NOMO-1 treated with DMSO at 0.1 percent for 48 hours (cell line): ENCODE measurements around the gene KIF5C.

Source experiments
- DNase-seq: peaks from one replicate; lab custom pipeline; 2025; ENCODE audit not compliant: unreplicated experiment; lab: John Stamatoyannopoulos, UW

The KIF5C gene

DNA sequence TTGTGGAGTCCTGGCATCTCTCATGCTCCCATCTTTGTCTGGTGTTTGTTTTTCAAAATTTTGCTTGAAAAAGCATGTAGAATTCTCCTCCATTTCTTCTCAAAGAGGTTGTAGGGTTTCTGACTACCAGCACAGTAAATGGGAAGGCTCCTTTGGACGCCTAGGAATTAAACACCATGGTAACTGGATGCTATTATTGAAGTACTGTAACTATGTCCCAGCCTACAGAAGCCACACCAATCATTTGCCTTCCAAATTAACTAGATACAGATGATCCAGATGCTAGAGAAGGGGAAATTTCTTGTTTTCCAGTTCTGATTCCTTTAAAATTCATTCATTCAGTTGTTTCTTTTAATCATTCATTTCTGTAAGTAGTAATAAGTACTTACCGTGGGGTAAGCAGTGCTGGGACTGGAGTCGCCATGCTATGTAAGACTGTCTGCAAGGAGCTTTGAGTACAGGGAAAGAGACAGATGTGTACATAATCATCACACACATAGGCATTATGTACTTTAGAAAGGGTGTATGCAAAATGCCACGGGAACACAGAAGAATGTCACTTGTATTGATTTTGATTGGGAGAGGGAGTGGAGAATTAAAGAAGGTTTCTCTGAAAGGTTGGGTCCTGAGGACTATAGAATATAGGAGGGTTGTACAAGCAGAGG is 49.6 kb downstream of the KIF5C start:
- DNase-seq, result no peak

GRCh38 chr2:148926291-148926961 is 51.4 kb downstream of the KIF5C start:
- DNase-seq, result peak; percentile 75

DNA sequence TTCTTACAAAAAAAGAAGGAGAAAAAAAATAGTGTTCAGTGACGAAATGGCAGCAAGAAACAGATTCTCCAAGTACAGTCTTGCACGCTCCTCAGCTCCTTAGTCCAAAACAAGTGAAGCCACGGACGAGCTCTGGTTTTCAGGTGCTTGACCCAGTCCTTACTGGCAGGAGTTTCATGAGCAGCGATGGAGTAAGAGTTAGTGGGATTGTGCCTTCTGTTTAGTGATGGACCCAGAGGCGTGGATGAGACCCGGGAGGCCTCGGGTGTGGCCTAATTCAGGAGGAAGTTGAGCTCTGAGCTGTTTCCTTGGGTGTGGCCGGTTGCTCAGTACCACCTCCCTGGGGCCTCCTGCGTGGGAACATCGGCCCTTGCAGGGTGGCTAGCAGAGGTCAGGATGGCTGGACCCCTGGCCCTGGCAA is 52.0 kb downstream of the KIF5C start:
- DNase-seq, result peak; percentile 82

- no peak for DNase-seq
These were observed 53.4 kb downstream of the KIF5C start for GRCh38 chr2:148928395-148928794.

DNA sequence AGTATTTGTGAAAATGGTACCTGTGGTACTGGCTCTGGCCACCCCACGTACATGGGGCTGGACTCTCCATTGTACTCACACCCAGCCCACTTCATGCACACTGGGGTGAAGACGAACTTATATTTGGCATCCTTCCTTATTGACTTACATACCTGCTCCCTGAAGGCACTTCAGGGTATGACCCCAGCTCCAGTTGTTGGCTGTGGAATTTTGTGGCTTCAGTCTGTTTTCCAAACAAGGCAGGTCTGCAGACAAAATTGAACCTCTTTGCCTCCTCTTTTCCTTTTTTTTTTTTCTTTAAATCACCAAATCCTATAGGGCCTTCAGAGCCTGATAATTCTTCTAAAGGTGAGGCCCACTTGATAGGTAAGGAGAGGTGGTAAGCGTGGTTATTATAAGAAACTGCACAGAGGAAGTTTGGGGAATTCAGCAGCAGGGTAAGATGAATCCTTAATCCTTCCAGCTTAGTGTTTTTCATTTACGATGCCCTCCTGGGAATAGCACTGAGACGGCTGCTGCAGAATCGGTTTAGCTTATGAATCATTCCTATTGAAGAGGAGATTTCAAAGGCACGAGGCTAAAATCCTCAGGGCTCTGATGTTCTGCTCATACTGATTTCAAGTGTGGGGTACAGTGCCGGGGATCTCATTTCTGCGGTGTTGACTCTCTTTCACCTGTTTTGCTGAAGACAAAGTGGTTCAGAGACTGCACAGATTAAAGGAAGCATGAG is 55.2 kb downstream of the KIF5C start:
- DNase-seq, result no peak

DNA sequence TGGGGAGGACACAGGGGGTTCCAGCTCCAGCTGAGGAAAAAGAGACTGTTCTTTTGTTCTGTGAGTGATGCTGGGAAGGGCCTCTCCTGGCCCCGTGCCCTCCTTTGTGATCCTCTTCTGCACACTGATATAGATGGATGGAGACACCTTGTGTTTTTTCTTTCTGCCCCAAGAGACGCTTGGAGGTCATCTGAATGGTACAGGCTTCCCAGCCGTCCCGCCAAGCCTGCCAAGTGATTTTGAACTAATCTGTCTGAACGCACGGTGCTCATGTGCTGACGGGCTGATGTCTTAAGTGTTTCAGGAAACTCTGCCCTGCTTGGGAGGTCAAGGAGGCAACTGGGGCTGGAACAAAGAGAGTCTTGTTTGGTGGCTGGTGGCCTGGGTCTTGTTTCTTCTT is 57.5 kb downstream of the KIF5C start:
- no peak for DNase-seq

DNA sequence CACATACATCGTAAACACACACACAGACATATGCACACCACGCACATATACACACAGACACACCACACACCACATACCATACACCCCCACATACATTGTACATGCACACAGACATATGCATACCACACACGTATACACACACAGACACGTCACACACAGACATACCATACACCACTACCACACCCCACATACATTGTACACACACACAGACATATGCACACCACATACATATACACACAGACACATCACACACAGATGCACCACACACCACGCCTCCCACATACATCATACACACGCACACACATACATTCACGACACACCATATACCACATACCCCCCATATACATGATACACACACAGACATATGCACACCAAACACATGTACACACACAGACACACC is 58.4 kb downstream of the KIF5C start:
- DNase-seq, result no peak

- DNase-seq, result no peak
These were observed 60.8 kb downstream of the KIF5C start for GRCh38 chr2:148935791-148936190.

GRCh38 chr2:148936857-148937450 is 61.9 kb downstream of the KIF5C start:
- no peak for DNase-seq

DNA sequence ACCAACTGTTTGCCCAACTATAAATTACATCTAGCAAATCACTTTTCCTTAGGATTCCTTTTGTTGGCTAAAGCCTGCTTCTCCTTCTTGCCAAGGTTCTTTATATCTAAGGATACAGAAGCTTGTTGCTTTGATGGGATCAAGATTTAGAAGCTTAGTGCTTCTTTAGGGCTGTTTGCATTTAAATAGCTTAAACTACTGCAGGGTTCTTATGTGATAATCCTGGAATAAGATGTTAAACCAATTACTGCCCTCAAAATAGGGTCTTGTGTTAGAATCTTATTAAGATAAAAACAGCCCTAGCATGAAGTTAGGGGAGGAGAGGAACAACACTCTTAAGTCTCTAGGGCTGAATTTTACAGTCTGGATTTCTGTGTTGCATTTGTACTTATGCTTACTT is 64.2 kb downstream of the KIF5C start:
- DNase-seq, result no peak

DNA sequence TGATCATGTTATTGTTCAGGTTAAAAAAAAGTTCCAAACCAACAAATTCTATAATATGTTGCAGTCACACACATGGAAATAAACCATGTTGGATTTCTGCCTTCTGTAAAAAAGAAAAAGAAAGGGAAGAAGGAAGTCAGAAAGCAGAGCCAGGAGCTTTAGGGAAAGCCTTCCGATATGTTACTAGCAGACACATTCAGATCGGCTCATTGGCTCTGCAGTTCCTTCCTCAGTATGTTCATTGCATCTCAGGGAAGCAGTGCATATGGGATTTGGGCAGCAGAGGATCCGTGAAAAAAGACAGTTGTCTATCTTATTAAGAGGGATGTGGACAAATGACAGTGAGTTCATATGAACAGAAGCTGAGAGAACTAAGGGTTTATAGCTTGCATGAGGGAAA is 68.1 kb downstream of the KIF5C start:
- DNase-seq, result no peak

DNA sequence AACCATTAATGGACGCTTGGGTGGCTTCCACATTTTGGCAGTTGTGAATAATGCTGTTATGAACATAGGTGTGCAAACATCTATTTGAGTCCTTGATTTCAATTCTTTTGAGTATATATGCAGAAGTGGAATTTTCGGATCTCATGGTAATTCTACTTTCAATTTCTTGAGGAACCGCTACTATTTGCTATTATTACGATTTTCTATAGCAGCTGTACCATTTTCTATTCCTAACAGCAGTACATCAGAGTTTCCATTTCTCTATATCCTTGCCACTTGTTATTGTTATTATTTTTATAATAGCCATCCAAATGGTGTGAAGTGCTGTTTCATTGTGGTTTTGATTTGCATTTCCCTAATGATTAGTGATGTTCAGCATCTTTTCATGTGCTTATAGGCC is 69.5 kb downstream of the KIF5C start:
- no peak for DNase-seq

- no peak for DNase-seq
These were observed 72.3 kb downstream of the KIF5C start for GRCh38 chr2:148947299-148947698.

DNA sequence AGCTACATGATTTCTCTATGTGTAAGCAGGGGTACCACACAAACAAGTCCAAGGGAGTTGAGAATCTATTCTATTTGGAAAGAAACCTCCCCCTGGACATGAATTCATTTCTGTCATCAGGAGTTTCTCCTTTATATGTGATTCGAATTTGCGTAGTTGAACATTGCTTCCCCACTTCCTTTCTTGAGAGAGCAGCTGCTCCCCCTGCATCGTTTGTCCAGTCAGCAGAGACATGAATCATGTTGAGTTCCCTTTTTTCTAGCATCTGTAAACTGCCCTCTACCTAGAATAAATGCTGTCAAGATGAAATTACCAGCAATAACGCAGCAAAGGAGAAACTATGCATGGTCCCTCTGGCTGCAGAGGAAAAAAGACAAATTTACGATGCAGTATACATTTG is 73.8 kb downstream of the KIF5C start:
- peak; percentile 97 for DNase-seq

GRCh38 chr2:148949348-148949747 is 74.3 kb downstream of the KIF5C start:
- no peak for DNase-seq

DNA sequence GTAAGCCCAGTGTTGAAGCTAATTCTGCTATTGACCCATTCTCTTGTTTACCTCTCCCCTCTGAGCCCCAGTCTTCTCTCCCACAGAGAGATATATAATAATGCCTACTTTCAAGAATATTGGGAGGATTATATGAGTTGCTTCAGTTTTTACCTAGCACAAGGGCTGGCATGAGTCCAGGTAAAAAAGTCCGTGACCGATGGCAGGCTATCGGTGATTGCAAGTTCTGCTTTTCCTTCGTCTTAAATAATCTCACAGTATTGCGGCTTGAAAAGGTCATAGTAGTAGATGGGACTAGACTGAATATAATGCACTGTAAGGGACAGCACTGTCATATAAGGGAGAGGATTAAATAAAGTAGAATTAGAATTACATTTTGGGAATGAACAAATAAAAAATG is 77.6 kb downstream of the KIF5C start:
- DNase-seq, result peak; percentile 34

DNA sequence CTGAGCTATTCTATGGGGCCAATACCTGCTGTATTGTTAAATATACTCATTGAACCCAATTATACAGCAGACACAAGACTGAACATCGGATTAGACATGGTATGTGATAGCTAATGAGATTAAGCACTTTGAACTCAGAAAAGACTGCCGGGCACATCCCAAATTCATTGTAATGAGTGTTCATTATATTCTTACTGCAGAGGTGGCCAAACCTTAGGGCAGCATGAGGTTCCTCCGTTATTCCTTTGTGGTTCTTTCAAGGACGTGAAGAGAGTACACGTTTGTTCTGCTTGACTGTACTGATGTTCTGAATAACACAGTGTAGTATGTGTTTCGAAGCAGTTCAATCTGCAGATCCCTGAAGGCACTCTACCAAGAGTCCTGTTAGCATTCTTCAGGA is 78.4 kb downstream of the KIF5C start:
- no peak for DNase-seq

DNA sequence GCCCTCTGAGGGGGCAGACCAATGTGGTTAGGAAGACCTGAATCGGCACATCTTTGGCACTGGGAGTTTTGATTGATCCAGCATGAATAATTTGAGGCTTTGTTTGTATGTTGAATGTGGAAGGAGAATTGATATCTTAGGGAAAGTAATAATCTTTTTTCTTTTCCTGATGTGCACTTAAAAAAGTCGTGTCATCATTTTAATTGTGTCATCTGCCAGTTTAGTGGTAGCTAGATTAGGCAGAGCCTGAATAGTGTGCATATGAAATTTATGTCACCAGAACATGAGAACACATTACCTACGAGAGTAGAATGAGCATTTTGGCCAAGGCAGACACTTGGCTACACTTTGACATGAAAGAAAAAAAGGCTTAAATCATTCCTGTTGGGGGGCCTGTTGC is 79.5 kb downstream of the KIF5C start:
- no peak for DNase-seq

DNA sequence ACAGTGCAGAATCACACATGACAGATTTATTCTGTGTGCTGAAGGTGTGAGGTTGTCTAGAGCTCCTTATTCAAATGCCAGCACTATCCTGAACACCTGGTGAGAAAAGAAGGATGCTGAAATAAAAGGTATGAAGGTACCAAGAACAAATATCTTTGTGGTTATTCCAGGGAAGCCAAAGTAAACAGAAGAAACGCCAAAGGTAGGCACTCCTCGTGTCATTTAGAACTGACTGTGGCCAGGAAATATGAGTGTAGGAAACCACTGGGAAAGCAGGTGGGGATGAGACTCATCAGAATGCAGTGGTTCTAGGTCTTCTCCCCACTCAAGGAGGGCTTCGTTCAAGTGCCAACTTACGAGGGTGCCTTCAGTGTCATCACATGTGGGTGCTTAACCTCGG is 80.8 kb downstream of the KIF5C start:
- DNase-seq, result no peak

DNA sequence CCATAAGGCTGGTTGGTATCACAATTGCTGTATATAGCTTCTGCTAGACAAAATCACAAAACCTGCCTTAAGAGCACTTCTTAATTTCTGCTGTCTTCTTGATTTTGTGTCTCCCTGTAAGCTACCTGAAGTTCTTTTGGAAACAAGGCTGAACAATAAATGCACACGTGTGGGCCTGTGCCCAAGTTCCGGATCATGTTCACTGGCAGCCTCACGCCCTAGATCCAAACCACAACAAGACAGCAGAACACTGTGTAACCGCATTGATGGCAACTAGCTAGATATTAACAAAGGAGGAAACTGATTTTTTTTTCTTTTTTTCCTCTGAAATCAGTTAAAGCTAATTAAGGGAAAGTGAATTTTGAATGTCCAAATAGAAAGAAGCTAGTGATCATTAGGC is 82.0 kb downstream of the KIF5C start:
- DNase-seq, result no peak

- DNase-seq, result no peak
These were observed 84.7 kb downstream of the KIF5C start for GRCh38 chr2:148959745-148960144.

- no peak for DNase-seq
These were observed 85.5 kb downstream of the KIF5C start for GRCh38 chr2:148960483-148960882.
